GM23248 (cell line): ENCODE data around the gene SLC7A11. TPM values are rescaled to one million over a fixed set of nuclear protein-coding genes. Genes with fewer than 3 reads are reported as not detected.

Experiments
- DNase-seq: peaks from one replicate; pipeline ENCODE4 v3.0.0-alpha.2; 2015
- H2AFZ ChIP-seq: fragments of 200-600 bp; sonication (generic); 2 replicates; pipeline ENCODE4 v1.6.1; 2016; ENCODE audit warnings: antibody characterized with exemption
- H3F3A ChIP-seq: fragments of 200-600 bp; sonication (generic); 2 replicates; pipeline ENCODE4 v1.6.1; 2016; ENCODE audit warnings: mild to moderate bottlenecking, antibody characterized with exemption, mixed run types; ENCODE audit not compliant: insufficient read depth
- H3K27ac ChIP-seq: fragments of 200-600 bp; sonication (generic); 2 replicates; pipeline ENCODE4 v1.5.1; 2016; ENCODE audit warnings: mild to moderate bottlenecking
- H3K27me3 ChIP-seq: fragments of 200-600 bp; sonication (generic); replicated peaks from 2 replicates; pipeline ENCODE4 v1.6.1; 2016; ENCODE audit warnings: mild to moderate bottlenecking; ENCODE audit not compliant: insufficient read depth
- H3K36me3 ChIP-seq: fragments of 200-600 bp; sonication (generic); 2 replicates; pipeline ENCODE4 v1.6.1; 2016; ENCODE audit warnings: low read depth, mild to moderate bottlenecking
- H3K4me1 ChIP-seq: fragments of 200-600 bp; sonication (generic); 2 replicates; pipeline ENCODE4 v1.6.1; 2016; ENCODE audit warnings: mild to moderate bottlenecking; ENCODE audit not compliant: insufficient read depth
- H3K4me2 ChIP-seq: fragments of 200-600 bp; sonication (generic); one replicate; pipeline ENCODE4 v1.6.1; 2016; ENCODE audit warnings: mild to moderate bottlenecking; ENCODE audit not compliant: unreplicated experiment
- H3K4me3 ChIP-seq: fragments of 200-600 bp; sonication (generic); 2 replicates; pipeline ENCODE4 v1.5.1; 2016; ENCODE audit warnings: mild to moderate bottlenecking
- H3K79me2 ChIP-seq: fragments of 200-600 bp; sonication (generic); 2 replicates; pipeline ENCODE4 v1.6.1; 2016; ENCODE audit warnings: mild to moderate bottlenecking; ENCODE audit not compliant: insufficient read depth
- H3K9ac ChIP-seq: fragments of 200-600 bp; sonication (generic); 2 replicates; pipeline ENCODE4 v1.6.1; 2016; ENCODE audit warnings: mild to moderate bottlenecking
- H3K9me2 ChIP-seq: fragments of 200-600 bp; sonication (generic); 2 replicates; pipeline ENCODE4 v1.6.1; 2016; ENCODE audit warnings: mixed run types, mild to moderate bottlenecking, moderate library complexity; ENCODE audit not compliant: insufficient read depth
- H3K9me3 ChIP-seq: fragments of 200-600 bp; sonication (generic); one replicate; pipeline ENCODE4 v1.6.1; 2017; ENCODE audit warnings: low read depth
- H4K20me1 ChIP-seq: fragments of 200-600 bp; sonication (generic); 2 replicates; pipeline ENCODE4 v1.6.0; 2016; ENCODE audit not compliant: insufficient read depth
- EZH2 ChIP-seq: fragments of 200-600 bp; sonication (generic); IDR thresholded peaks from 2 replicates; pipeline ENCODE4 v1.6.1; 2018; ENCODE audit warnings: antibody characterized with exemption, mild to moderate bottlenecking; ENCODE audit not compliant: insufficient read depth, poor library complexity, severe bottlenecking
- EZH2phosphoT487 ChIP-seq: fragments of 200-600 bp; sonication (generic); IDR thresholded peaks from 2 replicates; pipeline ENCODE4 v1.6.1; 2018; ENCODE audit warnings: antibody characterized with exemption, moderate library complexity, mild to moderate bottlenecking, low read depth; ENCODE audit not compliant: insufficient read depth
- WGBS, 2 experiments: methylation state at CpG; one replicate each; pipeline ENCODE4 v1.1.6; 2015 to 2017; ENCODE audit warnings: low lambda C conversion rate in 2 of 2, low coverage in 1 of 2; ENCODE audit errors: missing lambda C conversion rate in 2 of 2; 5-methylcytosine and 5-hydroxymethylcytosine counted together
- in situ Hi-C: fragments of 300-500 bp; cut with MboI; formaldehyde crosslinking; loops from 2 replicates; pipeline ENCODE4 v1.15.0; 2020
- polyA plus RNA-seq: library from polyadenylated mRNA; unstranded; fragments of >200 nt; fragmentation: Nextera tagmentation; extraction: Ambion mirVana; gene quantifications from 2 replicates; pipeline ENCODE4 v1.2.1, GENCODE V29; 2016
- total RNA-seq: library from RNA; depleted of rRNA; stranded (reverse); fragments of >200 nt; shearing (Covaris generic); gene quantifications from 2 replicates; pipeline ENCODE4 v1.2.3, GENCODE V29; 2014

The SLC7A11 gene
- total and polyA plus RNA-seq, 2 experiments from 2014 or later: 19.6 to 72.3 TPM

DNA sequence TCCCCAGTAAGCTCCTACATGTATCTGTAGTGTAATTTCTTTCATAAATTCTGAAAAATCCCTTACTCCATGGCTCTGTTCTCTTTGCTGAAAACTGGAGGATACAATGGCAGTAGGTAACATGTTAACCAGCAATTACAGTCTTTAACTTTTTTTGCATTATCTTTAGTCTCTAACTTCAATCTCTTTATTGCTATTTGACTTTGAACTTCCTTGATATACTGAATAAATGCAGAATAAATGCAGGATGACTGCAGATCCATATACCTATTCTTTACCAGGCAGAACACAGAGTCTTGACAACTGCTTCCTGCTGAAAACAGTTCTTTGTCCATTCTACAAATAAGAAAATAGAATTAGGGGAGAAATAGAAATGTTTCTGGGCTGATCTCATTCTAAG, 101.3 kb downstream of the SLC7A11 start:
- no peaks in the 10 kb centered on the region for H3K27me3 ChIP-seq
- no peak overlapping the region for H3K4me3 ChIP-seq
- H3K36me3 ChIP-seq: no peaks in the 10 kb centered on the region
- no peak overlapping the region for H3K4me2 ChIP-seq
- no peaks in the 10 kb centered on the region for H3K4me1 ChIP-seq
- no peaks in the 10 kb centered on the region for H3K9me3 ChIP-seq
- H3F3A ChIP-seq: no peaks in the 10 kb centered on the region
- no peaks in the 10 kb centered on the region for H4K20me1 ChIP-seq
- no peak overlapping the region for H2AFZ ChIP-seq
- H3K9me2 ChIP-seq: no peaks in the 10 kb centered on the region
- no peaks in the 10 kb centered on the region for H3K79me2 ChIP-seq
- H3K27ac ChIP-seq: no peak overlapping the region
- in situ Hi-C loops: no loop called here
- DNase-seq: no peak
- H3K9ac ChIP-seq: no peak overlapping the region
- TF ChIP-seq EZH2 (no peak), EZH2phosphoT487 (no peak)

DNA sequence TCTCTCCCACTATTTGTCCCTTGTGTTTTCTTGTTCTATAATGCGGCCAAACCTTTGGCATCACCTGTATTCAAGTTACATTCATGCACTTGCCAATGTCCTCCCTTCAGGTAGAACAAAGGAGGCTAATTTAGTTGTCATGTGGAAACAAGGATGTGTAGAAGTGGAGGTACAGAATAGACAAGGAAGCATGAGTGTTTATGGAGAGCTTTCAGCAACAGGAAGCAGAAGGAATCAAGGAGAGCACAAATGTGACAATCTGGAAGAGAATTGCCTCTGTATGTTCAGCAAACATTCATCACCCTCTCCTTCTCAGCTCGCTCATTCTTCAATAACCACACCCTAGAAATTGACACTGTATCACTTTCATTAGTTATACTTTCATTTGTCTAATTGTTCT, 103.4 kb downstream of the SLC7A11 start:
- H3K27me3 ChIP-seq: no peaks in the 10 kb centered on the region
- DNase-seq: no peak
- no peaks in the 10 kb centered on the region for H3F3A ChIP-seq
- no peak overlapping the region for H3K4me2 ChIP-seq
- H3K9me2 ChIP-seq: no peaks in the 10 kb centered on the region
- H3K79me2 ChIP-seq: no peaks in the 10 kb centered on the region
- H3K4me3 ChIP-seq: no peak overlapping the region
- no peak for TF ChIP-seq EZH2phosphoT487
- no peak for TF ChIP-seq EZH2
- 40 to 45% methylated on average over 2 of the region's 2 CpGs for WGBS, 2 experiments
- no peaks in the 10 kb centered on the region for H4K20me1 ChIP-seq
- H3K4me1 ChIP-seq: no peaks in the 10 kb centered on the region
- H3K9ac ChIP-seq: no peak overlapping the region
- in situ Hi-C loops: no loop called here
- no peaks in the 10 kb centered on the region for H3K36me3 ChIP-seq
- H3K9me3 ChIP-seq: no peaks in the 10 kb centered on the region
- no peak overlapping the region for H2AFZ ChIP-seq
- no peak overlapping the region for H3K27ac ChIP-seq

- TF ChIP-seq EZH2phosphoT487 (no peak), EZH2 (no peak)
- H3K4me1 ChIP-seq: no peaks in the 10 kb centered on the region
- no peak overlapping the region for H3K4me3 ChIP-seq
- no peak for DNase-seq
- H3K9me3 ChIP-seq: peaks cover 8% of the 10 kb centered on the region
- H2AFZ ChIP-seq: no peak overlapping the region
- no peaks in the 10 kb centered on the region for H4K20me1 ChIP-seq
- H3K79me2 ChIP-seq: no peaks in the 10 kb centered on the region
- no peak overlapping the region for H3K27ac ChIP-seq
- H3K36me3 ChIP-seq: no peaks in the 10 kb centered on the region
- 27 to 47% methylated on average over 2 of the region's 2 CpGs for WGBS, 2 experiments
- H3K9ac ChIP-seq: no peak overlapping the region
- no peaks in the 10 kb centered on the region for H3K27me3 ChIP-seq
- no peaks in the 10 kb centered on the region for H3K9me2 ChIP-seq
- no peaks in the 10 kb centered on the region for H3F3A ChIP-seq
- no peak overlapping the region for H3K4me2 ChIP-seq
- in situ Hi-C loops: no loop called here
Measured at GRCh38 chr4:138135610-138136009, 106.5 kb downstream of the SLC7A11 start.

GRCh38 chr4:138118270-138118669, 123.9 kb downstream of the SLC7A11 start:
- no peaks in the 10 kb centered on the region for H3K27me3 ChIP-seq
- in situ Hi-C loops: no loop called here
- H3K9me2 ChIP-seq: no peaks in the 10 kb centered on the region
- H3K9ac ChIP-seq: no peak overlapping the region
- no peaks in the 10 kb centered on the region for H3K36me3 ChIP-seq
- H3F3A ChIP-seq: no peaks in the 10 kb centered on the region
- no peaks in the 10 kb centered on the region for H3K79me2 ChIP-seq
- peaks cover 7% of the 10 kb centered on the region for H3K9me3 ChIP-seq
- no peaks in the 10 kb centered on the region for H4K20me1 ChIP-seq
- 60 to 68% methylated on average over 1 of the region's 1 CpG for WGBS, 2 experiments
- H3K4me1 ChIP-seq: peaks cover 13% of the 10 kb centered on the region; the same call in 1 of the 2 replicates
- H2AFZ ChIP-seq: no peak overlapping the region
- no peak for TF ChIP-seq EZH2
- no peak for DNase-seq
- H3K4me2 ChIP-seq: no peak overlapping the region
- H3K27ac ChIP-seq: no peak overlapping the region
- H3K4me3 ChIP-seq: no peak overlapping the region

DNA sequence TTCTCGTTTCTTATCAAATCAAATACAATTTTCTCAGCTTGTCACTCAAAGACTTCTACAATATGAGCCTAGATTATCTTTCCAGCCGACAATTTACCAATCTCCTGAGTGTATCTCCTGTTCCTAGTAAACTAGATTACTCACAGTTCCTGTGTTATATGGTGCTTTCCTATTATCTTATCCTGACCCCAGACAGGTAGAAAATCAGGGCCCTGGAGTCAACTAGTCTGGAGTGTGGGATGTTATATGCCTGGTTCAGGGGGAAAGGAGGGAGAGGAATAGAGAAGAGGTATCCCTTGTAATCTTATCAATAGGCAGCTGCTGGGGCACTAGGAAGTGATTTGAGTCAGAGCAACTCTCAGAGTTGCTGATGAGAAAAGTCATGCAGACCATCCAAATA, 127.1 kb downstream of the SLC7A11 start:
- Histone ChIP-seq H3K4me2 (no peak overlapping the region), H3K9me3 (no peaks in the 10 kb centered on the region), H3K9ac (no peak overlapping the region), H3K79me2 (no peaks in the 10 kb centered on the region), H3K36me3 (no peaks in the 10 kb centered on the region), H3K27ac (no peak overlapping the region), H3F3A (peaks cover 18% of the 10 kb centered on the region; the same call in 1 of the 2 replicates), H3K9me2 (no peaks in the 10 kb centered on the region), H3K4me1 (peaks cover 29% of the 10 kb centered on the region), H3K4me3 (no peak overlapping the region), H3K27me3 (no peaks in the 10 kb centered on the region), H4K20me1 (no peaks in the 10 kb centered on the region), H2AFZ (peak overlapping the region; percentile 27; the same call in 1 of the 2 replicates)
- DNase-seq: no peak
- WGBS, 2 experiments: 52 to 59% methylated on average over 2 of the region's 2 CpGs
- in situ Hi-C loops: no loop called here
- TF ChIP-seq EZH2phosphoT487 (no peak), EZH2 (no peak)
